Suprapubic skin (tissue), 4 donors: Measurements from ENCODE around the gene PITHD1.

Experiments used
- EP300 ChIP-seq: sonication (generic); formaldehyde crosslinking; IDR thresholded peaks from one replicate; pipeline ENCODE4 v1.6.1; 2017; ENCODE audit warnings: antibody characterized with exemption
- POLR2A ChIP-seq, 2 donors: fragments of 450-650 bp; IDR thresholded peaks; one replicate each; pipeline ENCODE4 v1.6.1; 2017; ENCODE audit warnings: antibody characterized with exemption in 2 of 2, mild to moderate bottlenecking in 2 of 2, moderate library complexity in 2 of 2
- POLR2AphosphoS5 ChIP-seq, 3 donors: sonication (generic); formaldehyde crosslinking; IDR thresholded peaks; one replicate each; pipeline ENCODE4 v1.6.1; 2017; ENCODE audit warnings: antibody characterized with exemption in 3 of 3
- TF ChIP-seq, protein P1 (sequence below), 2 donors: fragments of 200-600 bp in 1 of 2; fragments of 450-650 bp in 1 of 2; sonication (generic) in 1 of 2; IDR thresholded peaks; one replicate each; pipeline ENCODE4 v1.5.1; 2016 to 2019; ENCODE audit warnings: antibody characterized with exemption in 2 of 2, mild to moderate bottlenecking in 1 of 2, moderate library complexity in 1 of 2

- TF ChIP-seq, protein P1, sequence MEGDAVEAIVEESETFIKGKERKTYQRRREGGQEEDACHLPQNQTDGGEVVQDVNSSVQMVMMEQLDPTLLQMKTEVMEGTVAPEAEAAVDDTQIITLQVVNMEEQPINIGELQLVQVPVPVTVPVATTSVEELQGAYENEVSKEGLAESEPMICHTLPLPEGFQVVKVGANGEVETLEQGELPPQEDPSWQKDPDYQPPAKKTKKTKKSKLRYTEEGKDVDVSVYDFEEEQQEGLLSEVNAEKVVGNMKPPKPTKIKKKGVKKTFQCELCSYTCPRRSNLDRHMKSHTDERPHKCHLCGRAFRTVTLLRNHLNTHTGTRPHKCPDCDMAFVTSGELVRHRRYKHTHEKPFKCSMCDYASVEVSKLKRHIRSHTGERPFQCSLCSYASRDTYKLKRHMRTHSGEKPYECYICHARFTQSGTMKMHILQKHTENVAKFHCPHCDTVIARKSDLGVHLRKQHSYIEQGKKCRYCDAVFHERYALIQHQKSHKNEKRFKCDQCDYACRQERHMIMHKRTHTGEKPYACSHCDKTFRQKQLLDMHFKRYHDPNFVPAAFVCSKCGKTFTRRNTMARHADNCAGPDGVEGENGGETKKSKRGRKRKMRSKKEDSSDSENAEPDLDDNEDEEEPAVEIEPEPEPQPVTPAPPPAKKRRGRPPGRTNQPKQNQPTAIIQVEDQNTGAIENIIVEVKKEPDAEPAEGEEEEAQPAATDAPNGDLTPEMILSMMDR (IDR thresholded peaks at IDR 0.05): no peak
- TF ChIP-seq POLR2A (IDR thresholded peaks at IDR 0.05): no peak
- TF ChIP-seq POLR2AphosphoS5 (IDR thresholded peaks at IDR 0.05): no peak
- no peak for TF ChIP-seq EP300
These were observed 13.4 kb downstream of the PITHD1 start for GRCh38 chr1:23791516-23792047.
